DOHH2 (cell line): Measurements from ENCODE around the gene PAPPA2.

Source experiments
- CTCF ChIP-seq: fragments of 200-600 bp; sonication (generic); IDR thresholded peaks from one replicate; pipeline ENCODE4 v1.5.1; 2014; ENCODE audit warnings: antibody characterized with exemption, mild to moderate bottlenecking, low read depth, low read length; ENCODE audit not compliant: poor library complexity, severe bottlenecking
- EZH2phosphoT487 ChIP-seq: fragments of 200-600 bp; sonication (generic); IDR thresholded peaks from 2 replicates; pipeline ENCODE4 v1.6.1; 2017; ENCODE audit warnings: borderline replicate concordance, mild to moderate bottlenecking, antibody characterized with exemption, low read length, moderate library complexity, mixed read lengths

- TF ChIP-seq CTCF (no peak), EZH2phosphoT487 (no peak)
These were observed 236.8 kb downstream of the PAPPA2 start for GRCh38 chr1:176699821-176700220.
